ENCODE measurements around the gene CCDC148.

Gene CCDC148

DNA sequence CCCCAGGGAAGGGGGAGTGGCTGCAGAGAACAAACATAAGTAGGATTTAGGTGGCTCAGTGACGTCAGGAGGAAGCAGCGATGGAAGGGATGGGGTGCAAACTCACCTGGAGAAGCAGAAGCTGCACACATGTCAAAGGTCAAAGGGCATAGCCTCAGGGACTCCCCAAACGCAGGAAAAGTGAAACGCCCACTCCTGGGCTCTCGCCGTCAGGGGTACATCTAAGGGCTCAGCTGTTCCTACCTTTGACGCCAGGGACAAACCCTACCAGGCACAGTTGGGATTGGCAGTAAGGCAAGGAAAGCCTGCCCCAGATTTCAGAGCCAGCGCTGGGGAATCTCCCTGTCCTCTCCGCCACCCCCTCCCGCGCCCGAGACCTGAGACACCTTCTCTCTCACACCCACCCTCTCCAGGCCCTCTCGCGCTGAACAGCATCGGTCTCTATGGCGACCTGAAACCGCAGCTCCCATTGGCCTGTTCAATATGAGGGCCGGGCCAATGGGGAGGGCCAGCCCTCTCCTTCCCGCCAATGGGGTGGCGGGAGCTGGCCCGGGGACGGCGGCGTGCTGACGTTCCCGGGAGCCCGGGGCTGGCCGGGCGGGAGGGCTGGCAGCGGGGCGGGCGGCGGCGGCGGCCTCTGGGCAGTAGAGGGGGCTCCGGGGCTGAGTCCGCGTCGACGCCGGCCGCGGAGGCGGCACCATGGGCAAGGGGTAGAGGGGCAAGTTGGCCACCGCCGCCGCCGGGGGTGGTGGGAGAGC is at the start of gene CCDC148, which contains the start of gene PKP4:
Gene CCDC148 (minus strand): TSS at position 445 of the 758 bp plus-strand sequence. CDS start 314 bp downstream, at position 131.
Gene PKP4 (plus strand): TSS at position 644 of the 758 bp plus-strand sequence. CDS start 76,233 bp downstream, outside the sequence.
- DNase-seq (ENCODE audit: low read depth in 2 of 2), result peak; percentile 70 to 75

DNA sequence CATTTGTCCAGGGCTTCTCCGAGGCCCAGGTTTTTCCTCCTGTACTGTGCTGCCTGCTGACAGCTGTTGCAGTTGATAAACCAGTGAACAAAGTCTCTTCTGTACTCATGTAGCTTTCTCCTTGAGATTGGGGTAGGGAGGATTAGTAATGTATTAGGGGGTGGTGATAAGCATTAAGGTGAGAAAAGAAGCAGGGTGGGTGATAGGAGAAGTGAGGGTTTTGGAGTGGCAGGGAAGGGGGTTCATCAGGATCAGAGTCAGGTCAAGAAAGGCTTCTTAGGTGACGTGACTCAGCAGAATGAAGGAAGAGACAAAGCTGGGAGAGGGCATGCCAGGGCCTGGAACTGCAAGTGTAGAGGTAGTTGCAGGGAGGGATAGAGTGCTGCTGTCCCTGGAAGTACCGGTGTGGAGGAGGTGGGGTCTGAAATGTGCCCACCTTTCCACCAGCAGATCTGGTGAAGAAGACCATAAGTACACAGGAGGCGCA is 48.9 kb upstream of the CCDC148 start:
- DNase-seq (ENCODE audit: low read depth in 2 of 2), result no peak

- DNase-seq (ENCODE audit: low read depth in 2 of 2), result no peak
Observed at GRCh38 chr2:158504088-158504487, 47.5 kb upstream of the CCDC148 start.

DNA sequence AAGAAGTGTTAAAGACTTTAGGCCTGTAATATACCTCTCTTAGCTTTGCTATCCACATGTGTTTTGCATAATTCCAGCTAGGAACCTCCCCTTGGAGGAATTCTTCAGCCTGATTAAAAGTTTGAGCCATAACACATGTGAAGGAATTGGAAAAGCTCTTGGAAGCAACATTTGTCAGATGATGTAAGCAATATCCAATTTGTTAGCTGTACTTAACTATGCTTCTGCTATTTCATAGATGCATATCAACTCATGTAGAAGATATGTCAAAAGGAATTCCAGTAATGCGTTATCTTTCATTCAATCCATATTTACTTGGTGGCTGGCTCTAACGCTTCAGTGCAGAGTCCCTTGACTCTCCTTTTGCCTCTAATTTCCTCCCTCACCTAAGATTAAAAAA is 46.4 kb upstream of the CCDC148 start:
- DNase-seq (ENCODE audit: low read depth in 2 of 2), result no peak

- no peak for DNase-seq (ENCODE audit: low read depth in 2 of 2)
Observed at GRCh38 chr2:158501301-158501700, 44.7 kb upstream of the CCDC148 start.

- DNase-seq (ENCODE audit: low read depth in 2 of 2), result no peak
Observed at GRCh38 chr2:158500333-158500732, 43.8 kb upstream of the CCDC148 start.

DNA sequence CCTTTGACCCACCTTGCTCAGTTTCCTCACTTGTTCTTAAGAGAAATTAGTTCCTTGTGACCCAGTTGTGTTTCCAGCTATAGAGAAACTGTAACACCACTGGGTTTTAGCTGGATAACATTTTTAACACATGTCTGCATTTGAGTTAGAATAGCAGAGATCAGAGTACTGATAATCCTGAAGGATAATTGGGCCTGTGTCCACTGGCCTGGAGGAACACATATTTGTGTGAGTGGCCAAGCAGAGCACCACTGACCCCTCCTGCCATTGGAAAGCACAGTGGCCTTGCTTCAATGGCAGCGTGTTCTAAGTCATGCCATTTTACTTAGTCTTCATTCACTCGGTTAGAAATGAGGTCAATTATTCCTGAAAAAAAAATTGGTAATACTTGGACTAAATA is 42.8 kb upstream of the CCDC148 start:
- DNase-seq (ENCODE audit: low read depth in 2 of 2), result no peak

DNA sequence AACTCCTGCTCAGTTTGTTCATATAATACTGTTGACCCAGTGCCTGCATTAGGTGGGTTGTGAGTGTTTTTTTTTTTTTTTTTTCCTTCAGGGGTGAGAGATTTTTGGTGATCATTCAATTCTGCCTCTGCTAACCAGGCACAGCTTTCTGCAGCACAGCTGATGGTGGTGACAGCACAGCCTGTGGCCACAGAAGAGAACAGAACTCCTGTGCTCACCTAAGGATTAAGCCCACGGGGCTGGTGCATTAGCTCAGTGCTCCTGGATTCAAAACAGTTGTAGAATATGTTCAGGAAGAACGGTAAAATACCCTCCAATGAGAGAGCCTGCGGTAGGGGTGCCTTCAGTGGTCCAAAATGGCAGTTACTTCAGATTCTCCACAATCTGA is 42.2 kb upstream of the CCDC148 start:
- no peak for DNase-seq (ENCODE audit: low read depth in 2 of 2)

DNA sequence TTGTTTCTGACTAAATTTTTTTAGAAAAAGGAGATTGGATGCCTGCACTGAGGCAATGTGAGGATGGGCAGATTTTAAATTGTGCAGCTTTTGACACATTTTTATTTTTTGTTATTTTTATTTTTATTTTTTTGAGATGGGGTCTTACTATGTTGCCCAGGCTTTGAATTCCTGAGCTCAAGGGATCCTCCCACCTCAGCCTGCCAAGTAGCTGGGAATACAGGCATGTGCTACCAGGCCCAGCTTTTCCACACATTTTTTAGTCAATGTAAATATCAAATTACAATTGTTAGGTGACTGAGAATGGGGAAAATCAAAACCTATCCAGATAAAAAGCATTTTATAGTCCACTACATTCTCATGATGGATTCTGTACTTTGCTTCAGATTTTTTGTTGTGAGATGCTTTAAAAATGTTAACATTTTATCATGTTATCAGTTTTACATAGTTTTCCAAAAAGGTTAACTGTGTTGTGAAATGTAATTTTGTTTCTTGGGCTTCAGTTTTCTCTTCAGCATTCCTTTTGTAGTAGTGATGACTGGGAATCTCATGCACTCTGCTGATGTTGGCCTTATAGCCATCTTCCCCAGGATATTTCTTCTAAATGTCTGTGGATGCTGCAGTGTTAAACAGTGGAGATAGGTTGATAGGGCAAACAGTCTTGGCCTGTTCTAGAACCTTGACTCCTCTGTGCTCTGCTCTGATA is 41.6 kb upstream of the CCDC148 start:
- DNase-seq (ENCODE audit: low read depth in 2 of 2), result no peak

DNA sequence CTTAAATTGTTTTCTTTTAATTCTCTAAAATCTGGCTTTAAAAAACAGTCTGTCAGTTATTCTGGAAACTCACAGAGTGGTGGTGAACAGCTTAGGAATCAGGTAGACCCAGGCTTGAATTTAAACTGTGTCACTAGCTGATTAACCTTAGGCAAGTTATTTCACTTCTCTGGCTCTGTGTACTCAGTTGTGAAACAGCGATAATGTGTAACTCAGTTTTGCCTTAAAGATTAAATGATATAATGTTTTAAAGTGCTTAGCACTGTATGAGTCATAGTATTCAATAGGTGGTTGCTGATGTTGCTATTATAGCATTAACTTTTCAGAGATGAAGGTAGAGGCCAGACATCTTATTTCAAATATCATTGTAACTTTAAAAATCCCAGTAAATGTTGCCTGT is 40.9 kb upstream of the CCDC148 start:
- no peak for DNase-seq (ENCODE audit: low read depth in 2 of 2)

GRCh38 chr2:158496986-158497385 is 40.4 kb upstream of the CCDC148 start:
- no peak for DNase-seq (ENCODE audit: low read depth in 2 of 2)

- no peak for DNase-seq (ENCODE audit: low read depth in 2 of 2)
Observed at GRCh38 chr2:158495175-158495574, 38.6 kb upstream of the CCDC148 start.

DNA sequence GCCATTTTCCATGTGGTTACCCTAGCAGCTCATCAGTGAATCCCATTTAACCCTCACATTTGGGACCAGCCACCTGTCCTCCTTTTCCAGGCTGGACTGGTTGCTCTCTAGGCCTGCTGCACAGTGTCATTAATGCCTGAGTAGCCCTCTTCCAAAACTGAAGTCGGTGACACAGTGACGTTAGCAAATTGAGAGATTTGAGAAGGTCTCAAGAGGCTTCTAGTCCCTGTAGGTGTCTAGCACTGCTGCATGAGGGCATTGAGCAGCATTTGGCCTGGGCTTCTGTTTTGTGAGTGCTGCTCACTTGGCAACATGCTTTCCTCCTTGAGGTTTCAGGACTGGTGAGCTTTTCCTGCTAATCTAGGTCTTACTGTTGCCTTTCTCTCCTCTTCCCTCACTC is 36.9 kb upstream of the CCDC148 start:
- DNase-seq (ENCODE audit: low read depth in 2 of 2), result no peak

GRCh38 chr2:158491072-158491471 is 34.5 kb upstream of the CCDC148 start:
- no peak for DNase-seq (ENCODE audit: low read depth in 2 of 2)

- no peak for DNase-seq (ENCODE audit: low read depth in 2 of 2)
Observed at GRCh38 chr2:158489366-158490112, 33.0 kb upstream of the CCDC148 start.

DNA sequence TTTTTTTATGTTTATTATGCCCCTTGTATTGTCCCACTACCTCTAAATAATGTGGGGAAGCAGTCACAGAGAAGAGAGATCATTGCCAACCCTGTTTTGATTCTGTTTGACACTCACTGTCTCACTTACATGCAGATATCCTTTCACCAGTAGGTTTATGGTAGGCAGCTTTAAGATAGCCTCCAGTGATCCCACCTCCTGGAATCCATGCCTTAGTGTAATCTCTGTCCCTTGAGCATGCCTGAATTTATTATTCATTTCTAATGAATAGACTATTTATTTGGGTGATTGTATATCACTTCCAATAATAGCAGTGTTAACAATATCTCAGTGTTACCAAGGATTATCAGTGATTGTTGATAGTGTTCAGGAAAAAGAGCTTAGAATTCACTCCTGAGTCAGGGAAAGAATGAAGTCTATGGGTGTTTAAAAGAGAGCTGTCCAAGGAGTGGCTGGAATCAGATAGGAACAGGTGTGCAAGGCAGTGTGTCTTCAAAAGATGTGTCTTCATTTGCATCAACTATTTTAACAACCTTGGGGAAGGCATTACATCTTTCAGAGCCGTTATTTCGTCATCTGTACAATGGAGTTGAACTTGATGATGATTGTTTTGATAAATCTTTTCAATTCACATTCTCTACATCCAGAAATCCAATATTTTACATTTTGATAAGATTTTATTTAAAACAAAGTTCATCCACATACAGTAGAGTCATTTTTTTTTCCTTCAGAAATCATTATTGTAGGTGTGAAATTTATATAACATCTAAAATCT is 32.1 kb upstream of the CCDC148 start:
- DNase-seq (ENCODE audit: low read depth in 2 of 2), result no peak

GRCh38 chr2:158487419-158487818 is 30.9 kb upstream of the CCDC148 start:
- DNase-seq (ENCODE audit: low read depth in 2 of 2), result no peak

- no peak for DNase-seq (ENCODE audit: low read depth in 2 of 2)
Observed at GRCh38 chr2:158486970-158487325, 30.4 kb upstream of the CCDC148 start.

DNA sequence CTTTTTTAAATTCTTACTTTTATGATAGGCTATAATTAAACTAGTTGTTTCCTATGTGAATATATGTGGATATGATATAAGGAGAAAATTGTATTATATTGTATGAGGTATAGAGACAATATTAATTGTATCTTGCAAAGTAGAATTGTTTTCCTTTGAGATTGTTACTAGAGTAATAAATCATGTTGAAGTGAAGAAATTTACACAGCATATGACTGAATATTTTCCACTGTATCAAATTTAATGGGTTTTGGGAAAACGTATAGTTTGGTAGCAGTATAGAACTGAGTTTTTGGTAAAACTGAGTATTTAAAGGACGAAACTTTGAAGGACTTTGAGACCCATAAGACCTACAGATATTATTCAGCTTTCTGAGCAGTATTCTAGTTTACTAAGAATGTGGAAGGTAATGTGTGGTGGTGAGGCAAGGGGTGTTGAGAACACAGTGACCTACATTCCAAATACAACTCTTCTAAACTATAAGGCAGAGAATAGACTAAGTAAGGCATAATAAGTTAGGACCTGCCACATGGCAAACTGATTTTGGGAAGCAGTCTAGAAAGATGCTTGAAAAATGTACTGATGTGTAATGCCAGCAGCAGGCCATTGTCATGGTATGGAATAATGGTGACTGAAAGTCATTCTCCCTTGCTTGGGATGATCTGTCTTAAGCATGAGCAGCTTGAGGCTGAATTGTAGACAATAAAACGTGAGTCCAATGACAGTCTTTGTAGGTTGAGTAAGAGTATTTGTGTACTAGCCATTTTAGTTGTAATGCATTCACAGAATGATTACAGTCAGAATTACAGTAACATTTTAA is 29.8 kb upstream of the CCDC148 start:
- no peak for DNase-seq (ENCODE audit: low read depth in 2 of 2)

GRCh38 chr2:158484892-158485556 is 28.5 kb upstream of the CCDC148 start:
- no peak for DNase-seq (ENCODE audit: low read depth in 2 of 2)
